HepG2 (cell line): Measurements from ENCODE around the gene CLDN7. TPM values are rescaled to one million over a fixed set of nuclear protein-coding genes. Genes with fewer than 3 reads are reported as not detected.

Experiments used
- AGO1 ChIP-seq: fragments of 200-400 bp; formaldehyde crosslinking; IDR thresholded peaks from 2 replicates; pipeline ENCODE4 v1.6.1; 2017; ENCODE audit warnings: mild to moderate bottlenecking, low read depth, low read length, moderate library complexity; ENCODE audit not compliant: poor library complexity, severe bottlenecking
- HDAC2 ChIP-seq: sonication (generic); formaldehyde crosslinking; IDR thresholded peaks from 2 replicates; pipeline ENCODE4 v1.4.0; 2020; ENCODE audit warnings: missing genetic modification reagents
- HNRNPLL ChIP-seq: fragments of 200-400 bp; formaldehyde crosslinking; IDR thresholded peaks from 2 replicates; pipeline ENCODE4 v1.6.1; 2017; ENCODE audit warnings: mild to moderate bottlenecking, low read depth, low read length; ENCODE audit not compliant: poor library complexity, severe bottlenecking
- KDM2A ChIP-seq: sonication (generic); formaldehyde crosslinking; IDR thresholded peaks from 2 replicates; pipeline ENCODE4 v1.4.0; 2020; ENCODE audit warnings: low read depth, missing genetic modification reagents, borderline replicate concordance
- MXI1 ChIP-seq: IDR thresholded peaks from 3 replicates; pipeline ENCODE4 v1.6.1; 2012; ENCODE audit warnings: low read depth, low read length, inconsistent platforms, borderline replicate concordance
- PAX8 ChIP-seq: sonication (generic); formaldehyde crosslinking; IDR thresholded peaks from 2 replicates; pipeline ENCODE4 v1.8.0; 2022; ENCODE audit warnings: mild to moderate bottlenecking, missing genetic modification reagents, borderline replicate concordance
- POLR2G ChIP-seq: fragments of 200-400 bp; formaldehyde crosslinking; IDR thresholded peaks from 2 replicates; pipeline ENCODE4 v1.6.1; 2018; ENCODE audit warnings: mild to moderate bottlenecking, low read depth, low read length, moderate library complexity
- SAP130 ChIP-seq: IDR thresholded peaks from 2 replicates; pipeline ENCODE4 v1.6.1; 2016; ENCODE audit warnings: low read depth
- ZFY ChIP-seq: sonication (generic); formaldehyde crosslinking; IDR thresholded peaks from 2 replicates; pipeline ENCODE4 v1.4.0; 2020; ENCODE audit warnings: missing genetic modification reagents
- ZNF614 ChIP-seq: IDR thresholded peaks from 2 replicates; pipeline ENCODE4 v1.6.1; 2018; ENCODE audit warnings: missing biosample characterization, missing genetic modification reagents, inconsistent platforms, borderline replicate concordance
- polyA plus RNA-seq, 8 experiments: library from polyadenylated mRNA; depleted of rRNA in 3 of 8; stranded (reverse) in 7 of 8; unstranded in 1 of 8; fragments of >200 nt; fragmentation: Illumina TruSeq in 4 of 8; extraction: Trizol in 4 of 8; gene quantifications; 2 replicates each; pipeline versions ENCODE4 v1.2.1 to v1.2.3, GENCODE V29; 2011 to 2016; ENCODE audit warnings: low read depth in 4 of 8, missing spikeins in 1 of 8, mixed read lengths in 1 of 8; ENCODE audit not compliant: insufficient read depth in 1 of 8
- total RNA-seq, 5 experiments: library from RNA; depleted of rRNA; stranded (reverse); fragments of >200 nt; fragmentation: Illumina TruSeq; extraction: Trizol; gene quantifications; 2 replicates each; pipeline ENCODE4 v1.2.3, GENCODE V29; 2016; ENCODE audit warnings: low read depth in 1 of 5
- TF ChIP-seq, protein P1 (sequence below): fragments of 450-650 bp; IDR thresholded peaks from 2 replicates; pipeline ENCODE4 v1.6.1; 2017; ENCODE audit warnings: mild to moderate bottlenecking
- TF ChIP-seq, protein P2 (sequence below): sonication (generic); formaldehyde crosslinking; IDR thresholded peaks from 2 replicates; pipeline ENCODE4 v1.4.0; 2020; ENCODE audit warnings: missing genetic modification reagents
- TF ChIP-seq, protein P3 (sequence below): sonication (generic); formaldehyde crosslinking; IDR thresholded peaks from 2 replicates; pipeline ENCODE4 v1.4.0; 2020; ENCODE audit warnings: missing genetic modification reagents, mild to moderate bottlenecking, borderline replicate concordance
- TF ChIP-seq, protein P4 (sequence below): sonication (generic); formaldehyde crosslinking; IDR thresholded peaks from 2 replicates; pipeline ENCODE4 v1.4.0; 2020; ENCODE audit warnings: missing genetic modification reagents, low read depth, mild to moderate bottlenecking, borderline replicate concordance
- TF ChIP-seq, protein P5 (sequence below): IDR thresholded peaks from 2 replicates; pipeline ENCODE4 v1.6.1; 2018; ENCODE audit warnings: missing genetic modification reagents
- TF ChIP-seq, protein P6 (sequence below): sonication (generic); formaldehyde crosslinking; IDR thresholded peaks from 2 replicates; pipeline ENCODE4 v1.4.0; 2020; ENCODE audit warnings: mild to moderate bottlenecking, missing genetic modification reagents, borderline replicate concordance

The CLDN7 gene
- total and polyA plus RNA-seq, 2 of the 13 experiments (the other 11 are each of a cell fraction or from before 2014, with no cell fraction given), result not detected

DNA sequence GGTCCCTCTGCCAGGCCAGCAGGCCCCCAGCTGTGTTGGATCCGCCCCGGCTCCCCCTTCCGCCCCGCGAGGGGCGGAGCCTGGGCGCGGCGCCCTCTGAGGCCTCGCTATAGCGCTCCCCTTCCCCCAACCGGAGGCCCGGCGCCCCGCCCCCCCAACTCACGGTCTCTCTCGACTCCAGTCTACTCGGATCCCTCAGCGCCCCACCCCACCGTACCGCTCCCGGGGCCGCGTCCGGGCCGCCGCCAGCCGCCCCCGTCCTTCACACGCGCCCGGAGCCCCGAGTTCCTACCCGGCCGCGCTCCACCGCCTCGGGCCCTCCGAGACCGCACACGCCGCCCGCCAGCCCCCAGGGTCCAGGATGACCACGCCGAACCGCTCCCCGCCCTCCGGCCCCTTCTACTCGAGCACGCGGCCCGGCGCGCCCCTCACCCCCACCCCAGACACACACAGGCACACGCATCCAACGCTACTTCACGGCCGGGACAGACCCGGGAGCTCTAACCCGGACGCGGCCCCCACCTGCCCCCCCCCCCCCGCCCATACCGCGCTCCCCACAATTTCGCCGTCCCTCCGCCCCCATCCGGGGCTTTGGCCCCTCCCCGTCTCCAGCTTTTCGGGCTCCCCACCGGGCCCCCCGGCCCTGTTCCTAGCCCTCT, 24.4 kb downstream of the CLDN7 start (continued):
- TF ChIP-seq PAX8 (CRISPR knock-in tag) (no peak), MXI1 (0 out of 3 replicates have a peak, but pooled peaks have one; percentile 14), AGO1 (peak; percentile 48), HDAC2 (CRISPR knock-in tag) (no peak), POLR2G (peak; percentile 71), ZNF614 (CRISPR knock-in tag) (no peak), HNRNPLL (peak; percentile 27), SAP130 (CRISPR knock-in tag) (peak; percentile 59), KDM2A (peak; percentile 31; the same call in 1 of the 2 replicates), ZFY (peak; percentile 64)
- TF ChIP-seq, protein P1, sequence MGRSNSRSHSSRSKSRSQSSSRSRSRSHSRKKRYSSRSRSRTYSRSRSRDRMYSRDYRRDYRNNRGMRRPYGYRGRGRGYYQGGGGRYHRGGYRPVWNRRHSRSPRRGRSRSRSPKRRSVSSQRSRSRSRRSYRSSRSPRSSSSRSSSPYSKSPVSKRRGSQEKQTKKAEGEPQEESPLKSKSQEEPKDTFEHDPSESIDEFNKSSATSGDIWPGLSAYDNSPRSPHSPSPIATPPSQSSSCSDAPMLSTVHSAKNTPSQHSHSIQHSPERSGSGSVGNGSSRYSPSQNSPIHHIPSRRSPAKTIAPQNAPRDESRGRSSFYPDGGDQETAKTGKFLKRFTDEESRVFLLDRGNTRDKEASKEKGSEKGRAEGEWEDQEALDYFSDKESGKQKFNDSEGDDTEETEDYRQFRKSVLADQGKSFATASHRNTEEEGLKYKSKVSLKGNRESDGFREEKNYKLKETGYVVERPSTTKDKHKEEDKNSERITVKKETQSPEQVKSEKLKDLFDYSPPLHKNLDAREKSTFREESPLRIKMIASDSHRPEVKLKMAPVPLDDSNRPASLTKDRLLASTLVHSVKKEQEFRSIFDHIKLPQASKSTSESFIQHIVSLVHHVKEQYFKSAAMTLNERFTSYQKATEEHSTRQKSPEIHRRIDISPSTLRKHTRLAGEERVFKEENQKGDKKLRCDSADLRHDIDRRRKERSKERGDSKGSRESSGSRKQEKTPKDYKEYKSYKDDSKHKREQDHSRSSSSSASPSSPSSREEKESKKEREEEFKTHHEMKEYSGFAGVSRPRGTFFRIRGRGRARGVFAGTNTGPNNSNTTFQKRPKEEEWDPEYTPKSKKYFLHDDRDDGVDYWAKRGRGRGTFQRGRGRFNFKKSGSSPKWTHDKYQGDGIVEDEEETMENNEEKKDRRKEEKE, result no peak
- TF ChIP-seq, protein P2, sequence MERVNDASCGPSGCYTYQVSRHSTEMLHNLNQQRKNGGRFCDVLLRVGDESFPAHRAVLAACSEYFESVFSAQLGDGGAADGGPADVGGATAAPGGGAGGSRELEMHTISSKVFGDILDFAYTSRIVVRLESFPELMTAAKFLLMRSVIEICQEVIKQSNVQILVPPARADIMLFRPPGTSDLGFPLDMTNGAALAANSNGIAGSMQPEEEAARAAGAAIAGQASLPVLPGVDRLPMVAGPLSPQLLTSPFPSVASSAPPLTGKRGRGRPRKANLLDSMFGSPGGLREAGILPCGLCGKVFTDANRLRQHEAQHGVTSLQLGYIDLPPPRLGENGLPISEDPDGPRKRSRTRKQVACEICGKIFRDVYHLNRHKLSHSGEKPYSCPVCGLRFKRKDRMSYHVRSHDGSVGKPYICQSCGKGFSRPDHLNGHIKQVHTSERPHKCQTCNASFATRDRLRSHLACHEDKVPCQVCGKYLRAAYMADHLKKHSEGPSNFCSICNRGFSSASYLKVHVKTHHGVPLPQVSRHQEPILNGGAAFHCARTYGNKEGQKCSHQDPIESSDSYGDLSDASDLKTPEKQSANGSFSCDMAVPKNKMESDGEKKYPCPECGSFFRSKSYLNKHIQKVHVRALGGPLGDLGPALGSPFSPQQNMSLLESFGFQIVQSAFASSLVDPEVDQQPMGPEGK (CRISPR knock-in tag), result peak; percentile 88
- TF ChIP-seq, protein P3, sequence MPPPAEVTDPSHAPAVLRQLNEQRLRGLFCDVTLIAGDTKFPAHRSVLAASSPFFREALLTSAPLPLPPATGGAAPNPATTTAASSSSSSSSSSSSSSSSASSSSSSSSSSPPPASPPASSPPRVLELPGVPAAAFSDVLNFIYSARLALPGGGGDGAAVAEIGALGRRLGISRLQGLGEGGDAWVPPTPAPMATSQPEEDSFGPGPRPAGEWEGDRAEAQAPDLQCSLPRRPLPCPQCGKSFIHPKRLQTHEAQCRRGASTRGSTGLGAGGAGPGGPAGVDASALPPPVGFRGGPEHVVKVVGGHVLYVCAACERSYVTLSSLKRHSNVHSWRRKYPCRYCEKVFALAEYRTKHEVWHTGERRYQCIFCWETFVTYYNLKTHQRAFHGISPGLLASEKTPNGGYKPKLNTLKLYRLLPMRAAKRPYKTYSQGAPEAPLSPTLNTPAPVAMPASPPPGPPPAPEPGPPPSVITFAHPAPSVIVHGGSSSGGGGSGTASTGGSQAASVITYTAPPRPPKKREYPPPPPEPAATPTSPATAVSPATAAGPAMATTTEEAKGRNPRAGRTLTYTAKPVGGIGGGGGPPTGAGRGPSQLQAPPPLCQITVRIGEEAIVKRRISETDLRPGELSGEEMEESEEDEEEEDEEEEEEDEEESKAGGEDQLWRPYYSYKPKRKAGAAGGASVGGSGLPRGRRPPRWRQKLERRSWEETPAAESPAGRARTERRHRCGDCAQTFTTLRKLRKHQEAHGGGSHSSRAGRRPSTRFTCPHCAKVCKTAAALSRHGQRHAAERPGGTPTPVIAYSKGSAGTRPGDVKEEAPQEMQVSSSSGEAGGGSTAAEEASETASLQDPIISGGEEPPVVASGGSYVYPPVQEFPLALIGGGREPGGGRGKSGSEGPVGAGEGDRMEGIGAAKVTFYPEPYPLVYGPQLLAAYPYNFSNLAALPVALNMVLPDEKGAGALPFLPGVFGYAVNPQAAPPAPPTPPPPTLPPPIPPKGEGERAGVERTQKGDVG (CRISPR knock-in tag), result no peak
- TF ChIP-seq, protein P4, sequence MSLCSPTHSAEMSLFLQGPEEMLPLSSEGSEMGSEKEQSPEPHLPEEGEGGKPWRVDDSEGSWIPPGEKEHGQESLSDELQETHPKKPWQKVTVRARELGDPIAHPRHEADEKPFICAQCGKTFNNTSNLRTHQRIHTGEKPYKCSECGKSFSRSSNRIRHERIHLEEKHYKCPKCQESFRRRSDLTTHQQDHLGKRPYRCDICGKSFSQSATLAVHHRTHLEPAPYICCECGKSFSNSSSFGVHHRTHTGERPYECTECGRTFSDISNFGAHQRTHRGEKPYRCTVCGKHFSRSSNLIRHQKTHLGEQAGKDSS, result no peak
- TF ChIP-seq, protein P5, sequence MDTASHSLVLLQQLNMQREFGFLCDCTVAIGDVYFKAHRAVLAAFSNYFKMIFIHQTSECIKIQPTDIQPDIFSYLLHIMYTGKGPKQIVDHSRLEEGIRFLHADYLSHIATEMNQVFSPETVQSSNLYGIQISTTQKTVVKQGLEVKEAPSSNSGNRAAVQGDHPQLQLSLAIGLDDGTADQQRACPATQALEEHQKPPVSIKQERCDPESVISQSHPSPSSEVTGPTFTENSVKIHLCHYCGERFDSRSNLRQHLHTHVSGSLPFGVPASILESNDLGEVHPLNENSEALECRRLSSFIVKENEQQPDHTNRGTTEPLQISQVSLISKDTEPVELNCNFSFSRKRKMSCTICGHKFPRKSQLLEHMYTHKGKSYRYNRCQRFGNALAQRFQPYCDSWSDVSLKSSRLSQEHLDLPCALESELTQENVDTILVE (CRISPR knock-in tag), result peak; percentile 36; the same call in 1 of the 2 replicates
- TF ChIP-seq, protein P6, sequence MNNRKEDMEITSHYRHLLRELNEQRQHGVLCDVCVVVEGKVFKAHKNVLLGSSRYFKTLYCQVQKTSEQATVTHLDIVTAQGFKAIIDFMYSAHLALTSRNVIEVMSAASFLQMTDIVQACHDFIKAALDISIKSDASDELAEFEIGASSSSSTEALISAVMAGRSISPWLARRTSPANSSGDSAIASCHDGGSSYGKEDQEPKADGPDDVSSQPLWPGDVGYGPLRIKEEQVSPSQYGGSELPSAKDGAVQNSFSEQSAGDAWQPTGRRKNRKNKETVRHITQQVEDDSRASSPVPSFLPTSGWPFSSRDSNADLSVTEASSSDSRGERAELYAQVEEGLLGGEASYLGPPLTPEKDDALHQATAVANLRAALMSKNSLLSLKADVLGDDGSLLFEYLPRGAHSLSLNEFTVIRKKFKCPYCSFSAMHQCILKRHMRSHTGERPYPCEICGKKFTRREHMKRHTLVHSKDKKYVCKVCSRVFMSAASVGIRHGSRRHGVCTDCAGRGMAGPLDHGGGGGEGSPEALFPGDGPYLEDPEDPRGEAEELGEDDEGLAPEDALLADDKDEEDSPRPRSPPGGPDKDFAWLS (CRISPR knock-in tag), result no peak
